GM12892 (cell line): ENCODE data around the gene OR2J3.

ENCODE experiments used
- POLR2A ChIP-seq: IDR thresholded peaks from 2 replicates; pipeline ENCODE4 v1.6.1; 2011; ENCODE audit warnings: low read depth, low read length, control low read depth
- POLR2AphosphoS5 ChIP-seq: IDR thresholded peaks from 2 replicates; pipeline ENCODE4 v1.6.1; 2011; ENCODE audit warnings: low read depth, low read length, control low read depth
- TAF1 ChIP-seq: IDR thresholded peaks from 2 replicates; pipeline ENCODE4 v1.6.1; 2011; ENCODE audit warnings: low read depth, mild to moderate bottlenecking, control low read depth, low read length, borderline replicate concordance

DNA sequence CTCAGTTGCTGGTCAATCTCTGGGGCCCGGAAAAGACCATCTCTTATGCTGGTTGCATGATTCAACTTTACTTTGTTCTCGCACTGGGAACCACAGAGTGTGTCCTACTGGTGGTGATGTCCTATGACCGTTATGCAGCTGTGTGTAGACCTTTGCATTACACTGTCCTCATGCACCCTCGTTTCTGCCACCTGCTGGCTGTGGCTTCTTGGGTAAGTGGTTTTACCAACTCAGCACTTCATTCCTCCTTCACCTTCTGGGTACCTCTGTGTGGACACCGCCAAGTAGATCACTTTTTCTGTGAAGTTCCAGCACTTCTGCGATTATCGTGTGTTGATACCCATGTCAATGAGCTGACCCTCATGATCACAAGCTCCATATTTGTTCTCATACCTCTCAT lies 4.3 kb downstream of the OR2J3 start:
- TF ChIP-seq POLR2A, result no peak
- TF ChIP-seq POLR2AphosphoS5, result no peak
- no peak for TF ChIP-seq TAF1
